OCI-LY1 (cell line): ENCODE data around the gene MAP4K3.

Source experiments
- H2AFZ ChIP-seq: fragments of 200-600 bp; sonication (generic), shearing (Covaris generic); 2 replicates; pipeline ENCODE4 v1.6.0; 2014; ENCODE audit warnings: antibody characterized with exemption, mild to moderate bottlenecking, low read length
- H3F3A ChIP-seq: fragments of 200-600 bp; sonication (generic), shearing (Covaris generic); 2 replicates; pipeline ENCODE4 v1.6.0; 2014; ENCODE audit warnings: mild to moderate bottlenecking, antibody characterized with exemption, low read length, moderate library complexity; ENCODE audit not compliant: insufficient read depth
- H3K27ac ChIP-seq: fragments of 200-600 bp; sonication (generic); 2 replicates; pipeline ENCODE4 v1.5.1; 2014; ENCODE audit warnings: low read length, mixed run types, mild to moderate bottlenecking, low read depth; ENCODE audit not compliant: poor library complexity, severe bottlenecking
- H3K27me3 ChIP-seq: fragments of 200-600 bp; sonication (generic); 2 replicates; pipeline ENCODE4 v1.6.0; 2014; ENCODE audit warnings: antibody characterized with exemption, mild to moderate bottlenecking, low read length, moderate library complexity; ENCODE audit not compliant: insufficient read depth
- H3K36me3 ChIP-seq: fragments of 200-600 bp; sonication (generic); 2 replicates; pipeline ENCODE4 v1.6.1; 2014; ENCODE audit warnings: mild to moderate bottlenecking, antibody characterized with exemption, low read length, moderate library complexity, mixed read lengths; ENCODE audit not compliant: insufficient read depth
- H3K4me1 ChIP-seq: fragments of 200-600 bp; sonication (generic); 2 replicates; pipeline ENCODE4 v1.5.1; 2014; ENCODE audit warnings: mild to moderate bottlenecking, low read length, moderate library complexity; ENCODE audit not compliant: insufficient read depth, severe bottlenecking
- H3K4me2 ChIP-seq: fragments of 200-600 bp; sonication (generic), shearing (Covaris generic); 2 replicates; pipeline ENCODE4 v1.6.1; 2014; ENCODE audit warnings: low read length
- H3K4me3 ChIP-seq: fragments of 200-600 bp; sonication (generic); 2 replicates; pipeline ENCODE4 v1.5.1; 2014; ENCODE audit warnings: low read length, low read depth, mild to moderate bottlenecking, mixed read lengths; ENCODE audit not compliant: poor library complexity, severe bottlenecking
- H3K79me2 ChIP-seq: fragments of 200-600 bp; shearing (Covaris generic); 2 replicates; pipeline ENCODE4 v1.6.1; 2016; ENCODE audit warnings: mixed run types, low read length, mixed read lengths; ENCODE audit not compliant: insufficient read depth
- H3K9ac ChIP-seq: fragments of 200-600 bp; sonication (generic), shearing (Covaris generic); 2 replicates; pipeline ENCODE4 v1.6.1; 2014; ENCODE audit warnings: mild to moderate bottlenecking, low read length, mixed read lengths
- H3K9me2 ChIP-seq: fragments of 200-600 bp; sonication (generic), shearing (Covaris generic); 2 replicates; pipeline ENCODE4 v1.6.1; 2014; ENCODE audit warnings: low read depth, mild to moderate bottlenecking, low read length, mixed read lengths
- H3K9me3 ChIP-seq: fragments of 200-600 bp; shearing (Covaris generic); 2 replicates; pipeline ENCODE4 v1.6.1; 2014; ENCODE audit warnings: low read length, mixed read lengths
- H4K20me1 ChIP-seq: fragments of 200-600 bp; sonication (generic), shearing (Covaris generic); 2 replicates; pipeline ENCODE4 v1.6.0; 2016; ENCODE audit warnings: mild to moderate bottlenecking, low read length; ENCODE audit not compliant: insufficient read depth
- EZH2 ChIP-seq: fragments of 200-600 bp; sonication (generic), shearing (Covaris generic); IDR thresholded peaks from 2 replicates; pipeline ENCODE4 v1.8.0; 2017; ENCODE audit warnings: borderline replicate concordance, mixed run types, mild to moderate bottlenecking, antibody characterized with exemption, low read length, moderate library complexity, mixed read lengths
- TF ChIP-seq, protein P1 (sequence below): fragments of 200-600 bp; sonication (generic), shearing (Covaris generic); IDR thresholded peaks from 2 replicates; pipeline ENCODE4 v1.5.1; 2017; ENCODE audit warnings: mild to moderate bottlenecking, antibody characterized with exemption, low read length, moderate library complexity, mixed read lengths

The MAP4K3 gene

GRCh38 chr2:39350658-39351057 is 86.4 kb downstream of the MAP4K3 start:
- Histone ChIP-seq H3F3A (0 out of 2 replicates have a peak, but pooled peaks cover 3% of the 10 kb centered on the region), H4K20me1 (no peaks in the 10 kb centered on the region), H3K36me3 (no peaks in the 10 kb centered on the region), H2AFZ (no peak overlapping the region), H3K9me2 (no peaks in the 10 kb centered on the region), H3K27me3 (no peaks in the 10 kb centered on the region), H3K4me3 (no peak overlapping the region), H3K4me2 (no peak overlapping the region), H3K79me2 (no peaks in the 10 kb centered on the region), H3K4me1 (no peaks in the 10 kb centered on the region), H3K9ac (no peak overlapping the region), H3K27ac (no peak overlapping the region), H3K9me3 (no peaks in the 10 kb centered on the region)
- TF ChIP-seq, protein P1, sequence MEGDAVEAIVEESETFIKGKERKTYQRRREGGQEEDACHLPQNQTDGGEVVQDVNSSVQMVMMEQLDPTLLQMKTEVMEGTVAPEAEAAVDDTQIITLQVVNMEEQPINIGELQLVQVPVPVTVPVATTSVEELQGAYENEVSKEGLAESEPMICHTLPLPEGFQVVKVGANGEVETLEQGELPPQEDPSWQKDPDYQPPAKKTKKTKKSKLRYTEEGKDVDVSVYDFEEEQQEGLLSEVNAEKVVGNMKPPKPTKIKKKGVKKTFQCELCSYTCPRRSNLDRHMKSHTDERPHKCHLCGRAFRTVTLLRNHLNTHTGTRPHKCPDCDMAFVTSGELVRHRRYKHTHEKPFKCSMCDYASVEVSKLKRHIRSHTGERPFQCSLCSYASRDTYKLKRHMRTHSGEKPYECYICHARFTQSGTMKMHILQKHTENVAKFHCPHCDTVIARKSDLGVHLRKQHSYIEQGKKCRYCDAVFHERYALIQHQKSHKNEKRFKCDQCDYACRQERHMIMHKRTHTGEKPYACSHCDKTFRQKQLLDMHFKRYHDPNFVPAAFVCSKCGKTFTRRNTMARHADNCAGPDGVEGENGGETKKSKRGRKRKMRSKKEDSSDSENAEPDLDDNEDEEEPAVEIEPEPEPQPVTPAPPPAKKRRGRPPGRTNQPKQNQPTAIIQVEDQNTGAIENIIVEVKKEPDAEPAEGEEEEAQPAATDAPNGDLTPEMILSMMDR: no peak
- no peak for TF ChIP-seq EZH2

DNA sequence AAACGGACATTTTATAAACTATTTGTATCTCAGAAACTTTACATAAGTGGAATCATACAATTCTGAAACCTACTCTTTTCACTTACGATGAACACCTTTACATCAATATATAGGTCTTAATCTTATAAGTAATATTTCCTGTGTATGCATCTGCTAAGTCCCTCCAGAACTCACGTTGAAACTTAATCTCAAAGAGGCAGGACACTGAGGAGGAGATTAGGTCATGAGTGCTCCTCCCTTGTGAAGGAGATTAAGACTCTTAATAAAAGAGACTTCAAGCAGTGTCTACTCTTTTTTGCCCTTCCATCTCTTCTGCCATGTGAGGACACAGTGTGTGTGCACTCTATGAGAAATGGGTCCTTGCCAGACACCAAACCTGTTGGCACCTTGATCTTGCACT is 98.6 kb downstream of the MAP4K3 start:
- Histone ChIP-seq H2AFZ (no peak overlapping the region), H3F3A (no peaks in the 10 kb centered on the region), H3K27me3 (no peaks in the 10 kb centered on the region), H3K36me3 (no peaks in the 10 kb centered on the region), H3K9ac (no peak overlapping the region), H3K4me1 (no peaks in the 10 kb centered on the region), H3K9me3 (no peaks in the 10 kb centered on the region), H4K20me1 (no peaks in the 10 kb centered on the region), H3K4me2 (no peak overlapping the region), H3K4me3 (no peak overlapping the region), H3K27ac (no peak overlapping the region), H3K9me2 (no peaks in the 10 kb centered on the region), H3K79me2 (no peaks in the 10 kb centered on the region)
- TF ChIP-seq, protein P1: no peak
- TF ChIP-seq EZH2: no peak

- no peaks in the 10 kb centered on the region for H3K9me2 ChIP-seq
- no peak overlapping the region for H2AFZ ChIP-seq
- H3K36me3 ChIP-seq: no peaks in the 10 kb centered on the region
- H3K9ac ChIP-seq: no peak overlapping the region
- H3K4me2 ChIP-seq: no peak overlapping the region
- no peaks in the 10 kb centered on the region for H3F3A ChIP-seq
- no peak overlapping the region for H3K27ac ChIP-seq
- no peaks in the 10 kb centered on the region for H3K4me1 ChIP-seq
- H3K27me3 ChIP-seq: no peaks in the 10 kb centered on the region
- H3K79me2 ChIP-seq: no peaks in the 10 kb centered on the region
- no peak overlapping the region for H3K4me3 ChIP-seq
- TF ChIP-seq, protein P1: no peak
- TF ChIP-seq EZH2: no peak
- no peaks in the 10 kb centered on the region for H4K20me1 ChIP-seq
- no peaks in the 10 kb centered on the region for H3K9me3 ChIP-seq
Observed at GRCh38 chr2:39335930-39336329, 101.2 kb downstream of the MAP4K3 start.
